HEK293 (cell line): Measurements from ENCODE around the gene SPINT2.

Experiments
- FEZF1 ChIP-seq: fragments of 450-650 bp; formaldehyde crosslinking; IDR thresholded peaks from 2 replicates; pipeline ENCODE4 v1.5.1; 2016; ENCODE audit warnings: missing biosample characterization, missing genetic modification characterization
- MYNN ChIP-seq: fragments of 450-650 bp; formaldehyde crosslinking; IDR thresholded peaks from 2 replicates; pipeline ENCODE4 v1.5.1; 2016; ENCODE audit warnings: missing biosample characterization, missing genetic modification characterization, borderline replicate concordance
- TCF7L2 ChIP-seq: IDR thresholded peaks from 2 replicates; pipeline ENCODE4 v1.6.1; 2011; ENCODE audit warnings: low read depth, mild to moderate bottlenecking, inconsistent platforms, low read length, moderate library complexity, borderline replicate concordance
- ZNF121 ChIP-seq: fragments of 450-650 bp; formaldehyde crosslinking; IDR thresholded peaks from 2 replicates; pipeline ENCODE4 v1.5.1; 2016; ENCODE audit warnings: missing biosample characterization, missing genetic modification characterization
- ZNF416 ChIP-seq: fragments of 450-650 bp; formaldehyde crosslinking; IDR thresholded peaks from 2 replicates; pipeline ENCODE4 v1.5.1; 2016; ENCODE audit warnings: missing biosample characterization, missing genetic modification characterization
- ZNF473 ChIP-seq: fragments of 450-650 bp; formaldehyde crosslinking; IDR thresholded peaks from 2 replicates; pipeline ENCODE4 v1.5.1; 2017; ENCODE audit warnings: missing biosample characterization, missing genetic modification characterization
- ZNF670 ChIP-seq: fragments of 450-650 bp; formaldehyde crosslinking; IDR thresholded peaks from 2 replicates; pipeline ENCODE4 v1.5.1; 2016; ENCODE audit warnings: missing biosample characterization, missing genetic modification characterization, low read depth
- TF ChIP-seq, protein P1 (sequence below): fragments of 450-650 bp; formaldehyde crosslinking; IDR thresholded peaks from 2 replicates; pipeline ENCODE4 v1.5.1; 2016; ENCODE audit warnings: missing biosample characterization, missing genetic modification characterization
- TF ChIP-seq, protein P2 (sequence below): fragments of 450-650 bp; formaldehyde crosslinking; IDR thresholded peaks from 2 replicates; pipeline ENCODE4 v1.5.1; 2016; ENCODE audit warnings: missing biosample characterization, missing genetic modification characterization
- TF ChIP-seq, protein P3 (sequence below): fragments of 450-650 bp; formaldehyde crosslinking; IDR thresholded peaks from 2 replicates; pipeline ENCODE4 v1.5.1; 2016; ENCODE audit warnings: missing biosample characterization, missing genetic modification characterization
- TF ChIP-seq, protein P4 (sequence below): fragments of 450-650 bp; formaldehyde crosslinking; IDR thresholded peaks from 2 replicates; pipeline ENCODE4 v1.5.1; 2016; ENCODE audit warnings: missing biosample characterization, missing genetic modification characterization

DNA sequence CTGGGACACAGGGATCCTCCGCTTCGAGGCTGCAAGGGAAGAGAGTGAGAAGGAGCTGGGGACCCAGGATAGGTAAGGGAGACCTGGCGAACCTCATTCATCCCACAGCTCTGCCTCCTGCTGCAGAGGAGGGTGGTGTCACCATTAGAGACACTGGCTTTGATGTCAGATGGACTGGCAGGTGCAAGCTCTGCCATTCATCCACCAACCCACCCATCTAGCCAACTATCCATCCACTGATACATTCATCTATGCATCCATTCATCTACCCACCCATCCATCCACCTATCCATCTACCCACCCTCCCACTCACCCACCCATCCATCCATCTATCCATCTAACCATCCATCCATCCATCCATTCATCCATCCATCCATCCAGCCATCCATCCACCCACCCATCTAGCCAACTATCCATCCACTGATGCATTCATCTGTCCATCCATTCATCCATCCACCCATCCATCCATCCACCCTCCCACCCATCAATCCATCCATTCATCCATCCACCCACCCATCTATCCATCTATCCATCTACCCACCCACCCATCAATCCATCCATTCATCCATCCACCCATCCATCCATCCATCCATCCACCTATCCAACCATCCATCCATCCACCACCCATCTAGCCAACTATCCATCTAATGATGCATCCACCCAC, 45.4 kb downstream of the SPINT2 start:
- TF ChIP-seq, protein P1, sequence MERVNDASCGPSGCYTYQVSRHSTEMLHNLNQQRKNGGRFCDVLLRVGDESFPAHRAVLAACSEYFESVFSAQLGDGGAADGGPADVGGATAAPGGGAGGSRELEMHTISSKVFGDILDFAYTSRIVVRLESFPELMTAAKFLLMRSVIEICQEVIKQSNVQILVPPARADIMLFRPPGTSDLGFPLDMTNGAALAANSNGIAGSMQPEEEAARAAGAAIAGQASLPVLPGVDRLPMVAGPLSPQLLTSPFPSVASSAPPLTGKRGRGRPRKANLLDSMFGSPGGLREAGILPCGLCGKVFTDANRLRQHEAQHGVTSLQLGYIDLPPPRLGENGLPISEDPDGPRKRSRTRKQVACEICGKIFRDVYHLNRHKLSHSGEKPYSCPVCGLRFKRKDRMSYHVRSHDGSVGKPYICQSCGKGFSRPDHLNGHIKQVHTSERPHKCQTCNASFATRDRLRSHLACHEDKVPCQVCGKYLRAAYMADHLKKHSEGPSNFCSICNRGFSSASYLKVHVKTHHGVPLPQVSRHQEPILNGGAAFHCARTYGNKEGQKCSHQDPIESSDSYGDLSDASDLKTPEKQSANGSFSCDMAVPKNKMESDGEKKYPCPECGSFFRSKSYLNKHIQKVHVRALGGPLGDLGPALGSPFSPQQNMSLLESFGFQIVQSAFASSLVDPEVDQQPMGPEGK (tag by site-specific recombination) = no peak
- no peak for TF ChIP-seq FEZF1
- TF ChIP-seq, protein P2, sequence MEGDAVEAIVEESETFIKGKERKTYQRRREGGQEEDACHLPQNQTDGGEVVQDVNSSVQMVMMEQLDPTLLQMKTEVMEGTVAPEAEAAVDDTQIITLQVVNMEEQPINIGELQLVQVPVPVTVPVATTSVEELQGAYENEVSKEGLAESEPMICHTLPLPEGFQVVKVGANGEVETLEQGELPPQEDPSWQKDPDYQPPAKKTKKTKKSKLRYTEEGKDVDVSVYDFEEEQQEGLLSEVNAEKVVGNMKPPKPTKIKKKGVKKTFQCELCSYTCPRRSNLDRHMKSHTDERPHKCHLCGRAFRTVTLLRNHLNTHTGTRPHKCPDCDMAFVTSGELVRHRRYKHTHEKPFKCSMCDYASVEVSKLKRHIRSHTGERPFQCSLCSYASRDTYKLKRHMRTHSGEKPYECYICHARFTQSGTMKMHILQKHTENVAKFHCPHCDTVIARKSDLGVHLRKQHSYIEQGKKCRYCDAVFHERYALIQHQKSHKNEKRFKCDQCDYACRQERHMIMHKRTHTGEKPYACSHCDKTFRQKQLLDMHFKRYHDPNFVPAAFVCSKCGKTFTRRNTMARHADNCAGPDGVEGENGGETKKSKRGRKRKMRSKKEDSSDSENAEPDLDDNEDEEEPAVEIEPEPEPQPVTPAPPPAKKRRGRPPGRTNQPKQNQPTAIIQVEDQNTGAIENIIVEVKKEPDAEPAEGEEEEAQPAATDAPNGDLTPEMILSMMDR (tag by site-specific recombination) = no peak
- no peak for TF ChIP-seq ZNF121 (tag by site-specific recombination)
- TF ChIP-seq, protein P3, sequence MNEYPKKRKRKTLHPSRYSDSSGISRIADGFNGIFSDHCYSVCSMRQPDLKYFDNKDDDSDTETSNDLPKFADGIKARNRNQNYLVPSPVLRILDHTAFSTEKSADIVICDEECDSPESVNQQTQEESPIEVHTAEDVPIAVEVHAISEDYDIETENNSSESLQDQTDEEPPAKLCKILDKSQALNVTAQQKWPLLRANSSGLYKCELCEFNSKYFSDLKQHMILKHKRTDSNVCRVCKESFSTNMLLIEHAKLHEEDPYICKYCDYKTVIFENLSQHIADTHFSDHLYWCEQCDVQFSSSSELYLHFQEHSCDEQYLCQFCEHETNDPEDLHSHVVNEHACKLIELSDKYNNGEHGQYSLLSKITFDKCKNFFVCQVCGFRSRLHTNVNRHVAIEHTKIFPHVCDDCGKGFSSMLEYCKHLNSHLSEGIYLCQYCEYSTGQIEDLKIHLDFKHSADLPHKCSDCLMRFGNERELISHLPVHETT (tag by site-specific recombination) = no peak
- TF ChIP-seq TCF7L2 = no peak
- no peak for TF ChIP-seq MYNN (tag by site-specific recombination)
- TF ChIP-seq ZNF416 (tag by site-specific recombination) = no peak
- TF ChIP-seq, protein P4, sequence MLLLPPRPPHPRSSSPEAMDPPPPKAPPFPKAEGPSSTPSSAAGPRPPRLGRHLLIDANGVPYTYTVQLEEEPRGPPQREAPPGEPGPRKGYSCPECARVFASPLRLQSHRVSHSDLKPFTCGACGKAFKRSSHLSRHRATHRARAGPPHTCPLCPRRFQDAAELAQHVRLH (tag by site-specific recombination) = no peak
- TF ChIP-seq ZNF473 = no peak
- TF ChIP-seq ZNF670 = no peak
